ENCODE measurements around the gene STK16. TPM values are rescaled to one million over a fixed set of nuclear protein-coding genes. Genes with fewer than 3 reads are reported as not detected.
A peak's percentile ranks its signal among the peaks of the same experiment; 100 is the strongest.

Gene STK16
- total RNA-seq, 6 experiments from 2014 or later = 25.1 to 30.7 (median 28.2) TPM

DNA sequence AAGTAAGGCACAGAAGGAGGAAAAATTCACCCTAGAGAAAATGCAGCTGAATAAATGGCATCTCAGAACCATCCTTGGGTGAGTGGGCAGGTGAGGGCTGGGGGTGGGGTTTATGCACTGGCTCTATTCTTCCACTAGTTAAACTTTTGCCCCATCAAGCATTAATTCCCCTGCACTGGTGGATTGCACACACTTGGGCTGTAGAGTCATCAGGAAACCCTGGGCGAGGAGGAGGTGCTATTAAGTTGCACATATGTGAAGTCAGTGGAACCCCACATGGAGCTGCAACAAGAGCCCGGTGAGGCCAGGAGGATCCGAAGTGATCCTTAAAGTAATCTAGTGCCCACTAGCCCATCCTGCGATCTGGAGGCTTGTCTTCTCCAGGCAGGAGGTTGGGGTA lies 27.1 kb downstream of the STK16 start:
- no peak for DNase-seq
- Mint-ChIP-seq H3K36me3 (ENCODE audit: low read depth) (no peaks in the 10 kb centered on the region), H3K4me1 (ENCODE audit: low read depth) (peaks cover 34% of the 10 kb centered on the region), H3K9me3 (no peaks in the 10 kb centered on the region), H3K27ac (no peak overlapping the region), H3K27me3 (ENCODE audit: insufficient read depth) (peaks cover 3% of the 10 kb centered on the region), H3K4me3 (no peak overlapping the region)
- TF ChIP-seq CTCF (IDR thresholded peaks at IDR 0.05) = no peak

- Mint-ChIP-seq H3K4me3 (no peak overlapping the region), H3K27me3 (ENCODE audit: insufficient read depth) (peaks cover 3% of the 10 kb centered on the region), H3K4me1 (ENCODE audit: low read depth) (peaks cover 40% of the 10 kb centered on the region), H3K36me3 (ENCODE audit: low read depth) (no peaks in the 10 kb centered on the region), H3K27ac (no peak overlapping the region), H3K9me3 (no peaks in the 10 kb centered on the region)
- DNase-seq = peak; percentile 16
- TF ChIP-seq CTCF (IDR thresholded peaks at IDR 0.05) = no peak
These were observed 27.7 kb downstream of the STK16 start for GRCh38 chr2:219272995-219273394.

DNA sequence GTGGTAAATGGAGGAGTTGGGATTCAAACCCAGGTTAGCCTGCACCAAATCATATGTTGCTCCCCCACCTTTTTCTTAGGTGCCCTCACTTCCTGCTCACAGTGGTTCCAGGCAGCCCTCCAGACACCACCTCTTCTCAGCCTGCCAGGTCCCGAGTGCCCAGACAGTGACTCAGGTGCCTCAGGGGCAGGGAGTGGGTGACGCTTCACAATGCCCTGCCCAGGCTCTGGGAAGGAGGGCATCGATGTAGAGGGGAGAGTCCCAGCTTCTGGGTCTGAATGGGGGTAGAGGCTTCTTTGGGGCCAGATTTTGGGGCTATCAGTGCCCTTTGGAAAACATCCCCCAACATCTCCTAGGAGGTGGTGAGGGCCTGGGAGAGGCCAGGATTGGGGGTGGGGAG lies 28.7 kb downstream of the STK16 start:
- peak overlapping the region; percentile 92 for H3K27ac Mint-ChIP-seq
- H3K9me3 Mint-ChIP-seq = no peaks in the 10 kb centered on the region
- TF ChIP-seq CTCF (IDR thresholded peaks at IDR 0.05) = no peak
- H3K27me3 Mint-ChIP-seq (ENCODE audit: insufficient read depth) = peaks cover 4% of the 10 kb centered on the region
- H3K36me3 Mint-ChIP-seq (ENCODE audit: low read depth) = no peaks in the 10 kb centered on the region
- H3K4me1 Mint-ChIP-seq (ENCODE audit: low read depth) = peaks cover 50% of the 10 kb centered on the region
- DNase-seq = peak; percentile 51
- peak overlapping the region; percentile 22; the same call in 1 of the 2 replicates for H3K4me3 Mint-ChIP-seq

- peaks cover 51% of the 10 kb centered on the region for H3K4me1 Mint-ChIP-seq (ENCODE audit: low read depth)
- peak overlapping the region; percentile 92 for H3K27ac Mint-ChIP-seq
- H3K4me3 Mint-ChIP-seq = peak overlapping the region; percentile 77
- DNase-seq = peak; percentile 87
- H3K36me3 Mint-ChIP-seq (ENCODE audit: low read depth) = no peaks in the 10 kb centered on the region
- H3K27me3 Mint-ChIP-seq (ENCODE audit: insufficient read depth) = peaks cover 4% of the 10 kb centered on the region
- TF ChIP-seq CTCF (IDR thresholded peaks at IDR 0.05) = no peak
- H3K9me3 Mint-ChIP-seq = no peaks in the 10 kb centered on the region
These were observed 29.2 kb downstream of the STK16 start for GRCh38 chr2:219274361-219274921.

DNA sequence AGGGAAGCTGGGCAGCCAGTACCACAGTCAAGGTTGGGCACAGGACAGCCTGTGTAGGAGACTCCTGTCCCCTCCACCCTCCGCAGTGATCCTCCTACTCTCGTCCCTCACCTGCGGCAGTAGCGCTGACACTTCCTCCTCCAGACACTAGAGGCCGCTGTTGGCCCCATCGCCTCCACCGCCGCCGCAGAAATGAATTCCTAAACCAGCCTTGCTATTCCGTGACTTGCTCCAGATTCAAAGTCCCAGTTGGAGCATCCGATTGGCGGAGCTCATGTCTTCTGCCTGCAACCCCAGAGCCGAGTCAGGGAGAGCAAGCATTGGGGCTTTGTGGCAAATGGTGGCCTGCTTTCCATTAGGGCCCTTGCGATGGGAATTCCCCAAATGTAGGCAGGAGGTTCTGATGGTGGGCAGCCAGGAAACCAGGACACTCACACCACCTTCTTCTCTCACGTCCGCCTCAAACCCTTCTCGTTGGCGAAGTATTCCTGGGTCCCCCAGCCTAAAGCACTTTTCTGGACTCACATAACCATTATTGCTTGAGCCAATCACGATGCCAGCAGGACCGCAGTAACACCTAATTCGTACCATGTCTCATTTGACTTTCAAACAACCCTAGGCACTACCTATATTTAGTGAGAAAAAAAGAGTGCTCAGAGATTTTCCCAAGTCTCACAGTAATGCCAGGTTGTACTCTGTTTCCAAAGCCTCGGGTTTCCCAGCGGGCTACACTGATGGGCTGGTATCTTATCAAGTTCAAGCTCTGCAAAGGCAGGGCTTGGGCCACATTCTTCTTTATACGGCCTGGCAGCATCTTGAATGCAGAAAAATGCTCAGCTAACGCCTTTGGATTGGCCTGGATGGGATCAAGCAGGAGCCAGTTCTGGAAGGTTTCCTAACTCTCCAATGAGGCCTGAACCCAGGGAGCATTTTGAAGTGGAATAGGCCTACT lies 32.7 kb downstream of the STK16 start:
- DNase-seq = peak; percentile 80
- peak; percentile 98 for TF ChIP-seq CTCF (IDR thresholded peaks at IDR 0.05)
- peak overlapping the region; percentile 97 for H3K27ac Mint-ChIP-seq
- peaks cover 9% of the 10 kb centered on the region; the same call in 1 of the 2 replicates for H3K36me3 Mint-ChIP-seq (ENCODE audit: low read depth)
- H3K4me1 Mint-ChIP-seq (ENCODE audit: low read depth) = peaks cover 56% of the 10 kb centered on the region
- H3K9me3 Mint-ChIP-seq = no peaks in the 10 kb centered on the region
- H3K27me3 Mint-ChIP-seq (ENCODE audit: insufficient read depth) = peaks cover 2% of the 10 kb centered on the region; the same call in 1 of the 2 replicates
- H3K4me3 Mint-ChIP-seq = peak overlapping the region; percentile 52

Measured in HFFc6 (cell line).